Measurements from ENCODE around the gene OBSL1. TPM values are rescaled to one million over a fixed set of nuclear protein-coding genes. Genes with fewer than 3 reads are reported as not detected.

Gene OBSL1
- total RNA-seq, 1 experiment from 2014 or later: 76.5 TPM

GRCh38 chr2:219616550-219616949 is 45.2 kb upstream of the OBSL1 start:
- Mint-ChIP-seq H3K27ac (ENCODE audit: unreplicated experiment) (no peak overlapping the region), H3K36me3 (ENCODE audit: insufficient read depth, unreplicated experiment) (peaks cover 9% of the 10 kb centered on the region), H3K9me3 (ENCODE audit: low read depth, unreplicated experiment) (no peaks in the 10 kb centered on the region), H3K4me1 (ENCODE audit: low read depth, unreplicated experiment) (peaks cover 6% of the 10 kb centered on the region), H3K4me3 (ENCODE audit: low read depth, unreplicated experiment) (no peak overlapping the region), H3K27me3 (ENCODE audit: unreplicated experiment) (no peaks in the 10 kb centered on the region)
- CTCF ChIA-PET: interaction anchor here (0.6 kb wide), 1 partner anchor 14 kb away, joined by 5 read pairs; no protein-coding TSS in a partner anchor
- BruUV-seq (replicated peaks): no TSS peak
- TF ChIP-seq, protein P1, sequence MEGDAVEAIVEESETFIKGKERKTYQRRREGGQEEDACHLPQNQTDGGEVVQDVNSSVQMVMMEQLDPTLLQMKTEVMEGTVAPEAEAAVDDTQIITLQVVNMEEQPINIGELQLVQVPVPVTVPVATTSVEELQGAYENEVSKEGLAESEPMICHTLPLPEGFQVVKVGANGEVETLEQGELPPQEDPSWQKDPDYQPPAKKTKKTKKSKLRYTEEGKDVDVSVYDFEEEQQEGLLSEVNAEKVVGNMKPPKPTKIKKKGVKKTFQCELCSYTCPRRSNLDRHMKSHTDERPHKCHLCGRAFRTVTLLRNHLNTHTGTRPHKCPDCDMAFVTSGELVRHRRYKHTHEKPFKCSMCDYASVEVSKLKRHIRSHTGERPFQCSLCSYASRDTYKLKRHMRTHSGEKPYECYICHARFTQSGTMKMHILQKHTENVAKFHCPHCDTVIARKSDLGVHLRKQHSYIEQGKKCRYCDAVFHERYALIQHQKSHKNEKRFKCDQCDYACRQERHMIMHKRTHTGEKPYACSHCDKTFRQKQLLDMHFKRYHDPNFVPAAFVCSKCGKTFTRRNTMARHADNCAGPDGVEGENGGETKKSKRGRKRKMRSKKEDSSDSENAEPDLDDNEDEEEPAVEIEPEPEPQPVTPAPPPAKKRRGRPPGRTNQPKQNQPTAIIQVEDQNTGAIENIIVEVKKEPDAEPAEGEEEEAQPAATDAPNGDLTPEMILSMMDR (IDR thresholded peaks at IDR 0.05; ENCODE audit: unreplicated experiment): no peak
- DNase-seq: no peak
- intact Hi-C loops (cut with micrococcal nuclease; ENCODE audit: unreplicated experiment): no loop called here

DNA sequence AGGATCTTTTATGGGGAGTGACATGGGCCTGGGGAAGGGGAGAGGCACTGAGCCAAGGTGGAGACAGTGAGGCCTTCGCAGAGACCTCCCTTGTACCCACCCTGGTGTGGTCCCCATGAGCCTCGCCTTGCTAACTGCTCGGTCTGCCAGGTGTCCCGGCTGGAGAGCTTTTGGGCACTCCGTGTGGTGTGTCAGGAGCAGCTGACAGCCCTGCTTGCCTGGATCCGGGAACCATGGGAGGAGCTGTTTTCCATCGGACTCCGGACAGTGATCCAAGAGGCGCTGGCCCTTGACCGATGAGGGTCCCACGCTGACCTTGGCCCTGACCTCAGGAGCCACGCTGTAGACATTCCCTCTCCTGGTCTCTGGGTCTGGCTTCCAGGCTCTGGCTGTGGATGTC is 44.6 kb upstream of the OBSL1 start:
- CTCF ChIA-PET: no interaction called here
- H3K27ac Mint-ChIP-seq (ENCODE audit: unreplicated experiment): no peak overlapping the region
- no peaks in the 10 kb centered on the region for H3K9me3 Mint-ChIP-seq (ENCODE audit: low read depth, unreplicated experiment)
- no peak overlapping the region for H3K4me3 Mint-ChIP-seq (ENCODE audit: low read depth, unreplicated experiment)
- peaks cover 6% of the 10 kb centered on the region for H3K4me1 Mint-ChIP-seq (ENCODE audit: low read depth, unreplicated experiment)
- H3K27me3 Mint-ChIP-seq (ENCODE audit: unreplicated experiment): no peaks in the 10 kb centered on the region
- TF ChIP-seq, protein P1 (IDR thresholded peaks at IDR 0.05; ENCODE audit: unreplicated experiment): no peak
- DNase-seq: no peak
- peaks cover 14% of the 10 kb centered on the region for H3K36me3 Mint-ChIP-seq (ENCODE audit: insufficient read depth, unreplicated experiment)
- intact Hi-C loops (cut with micrococcal nuclease; ENCODE audit: unreplicated experiment): no loop called here
- no TSS peak for BruUV-seq (replicated peaks)

DNA sequence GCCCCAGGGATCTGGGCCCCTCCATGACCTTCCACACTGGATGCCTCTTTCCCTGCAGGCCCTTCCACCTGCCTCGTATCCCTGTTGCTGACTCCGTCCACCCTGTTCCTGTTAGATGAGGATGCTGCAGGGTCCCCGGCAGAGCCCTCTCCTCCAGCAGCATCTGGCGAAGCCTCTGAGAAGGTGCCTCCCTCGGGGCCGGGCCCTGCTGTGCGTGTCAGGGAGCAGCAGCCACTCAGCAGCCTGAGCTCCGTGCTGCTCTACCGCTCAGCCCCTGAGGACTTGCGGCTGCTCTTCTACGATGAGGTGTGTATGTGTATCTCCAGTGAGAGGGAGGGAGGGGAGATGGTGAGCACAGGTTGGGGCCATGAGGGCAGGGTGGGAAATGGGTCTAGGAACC is 43.7 kb upstream of the OBSL1 start:
- TF ChIP-seq, protein P1 (IDR thresholded peaks at IDR 0.05; ENCODE audit: unreplicated experiment): no peak
- no TSS peak for BruUV-seq (replicated peaks)
- H3K27ac Mint-ChIP-seq (ENCODE audit: unreplicated experiment): no peak overlapping the region
- intact Hi-C loops (cut with micrococcal nuclease; ENCODE audit: unreplicated experiment): no loop called here
- H3K36me3 Mint-ChIP-seq (ENCODE audit: insufficient read depth, unreplicated experiment): peaks cover 14% of the 10 kb centered on the region
- DNase-seq: no peak
- H3K4me1 Mint-ChIP-seq (ENCODE audit: low read depth, unreplicated experiment): peaks cover 6% of the 10 kb centered on the region
- CTCF ChIA-PET: no interaction called here
- H3K9me3 Mint-ChIP-seq (ENCODE audit: low read depth, unreplicated experiment): no peaks in the 10 kb centered on the region
- no peaks in the 10 kb centered on the region for H3K27me3 Mint-ChIP-seq (ENCODE audit: unreplicated experiment)
- no peak overlapping the region for H3K4me3 Mint-ChIP-seq (ENCODE audit: low read depth, unreplicated experiment)

GRCh38 chr2:219614076-219614860 is 42.9 kb upstream of the OBSL1 start:
- intact Hi-C loops (cut with micrococcal nuclease; ENCODE audit: unreplicated experiment): no loop called here
- H3K27me3 Mint-ChIP-seq (ENCODE audit: unreplicated experiment): no peaks in the 10 kb centered on the region
- no peaks in the 10 kb centered on the region for H3K9me3 Mint-ChIP-seq (ENCODE audit: low read depth, unreplicated experiment)
- peaks cover 6% of the 10 kb centered on the region for H3K4me1 Mint-ChIP-seq (ENCODE audit: low read depth, unreplicated experiment)
- H3K27ac Mint-ChIP-seq (ENCODE audit: unreplicated experiment): no peak overlapping the region
- no peak for DNase-seq
- peaks cover 19% of the 10 kb centered on the region for H3K36me3 Mint-ChIP-seq (ENCODE audit: insufficient read depth, unreplicated experiment)
- CTCF ChIA-PET: interaction anchor here (1.0 kb wide), 1 partner anchor 27 kb away, joined by 3 read pairs; no protein-coding TSS in a partner anchor
- no TSS peak for BruUV-seq (replicated peaks)
- H3K4me3 Mint-ChIP-seq (ENCODE audit: low read depth, unreplicated experiment): no peak overlapping the region
- TF ChIP-seq, protein P1 (IDR thresholded peaks at IDR 0.05; ENCODE audit: unreplicated experiment): no peak

Data from Calu3 (cell line).